Breast epithelium (tissue), 4 donors: ENCODE measurements around the gene ASIC3. TPM values are rescaled to one million over a fixed set of nuclear protein-coding genes. Genes with fewer than 3 reads are reported as not detected.

Source experiments
- DNase-seq, 2 donors: peaks; one replicate each; pipeline ENCODE4 v3.0.0-alpha.2; 2019; ENCODE audit warnings: low spot score in 2 of 2
- H3K27ac ChIP-seq, 2 donors: fragments of 200-600 bp; sonication (generic) in 1 of 2; one replicate each; pipeline ENCODE4 v1.5.1; 2016 to 2019; ENCODE audit warnings: mild to moderate bottlenecking in 1 of 2
- H3K27me3 ChIP-seq, 2 donors: fragments of 200-600 bp; sonication (generic) in 1 of 2; one replicate each; pipeline versions ENCODE4 v1.5.1 to v1.6.0; 2017 to 2019; ENCODE audit warnings: control low read depth in 1 of 2, mild to moderate bottlenecking in 1 of 2
- H3K36me3 ChIP-seq: fragments of 200-600 bp; one replicate; pipeline ENCODE4 v1.5.1; 2019
- H3K4me1 ChIP-seq, 2 donors: fragments of 200-600 bp; sonication (generic); one replicate each; pipeline ENCODE4 v1.5.1; 2016 to 2019; ENCODE audit warnings: control low read depth in 1 of 2
- H3K4me3 ChIP-seq, 3 donors: fragments of 200-600 bp; sonication (generic); 1 replicate in 2 of 3; 2 replicates in 1 of 3; pipeline ENCODE4 v1.5.1; 2016 to 2019; ENCODE audit warnings: mild to moderate bottlenecking in 3 of 3, moderate library complexity in 2 of 3
- H3K9me3 ChIP-seq, 2 donors: fragments of 200-600 bp; sonication (generic) in 1 of 2; one replicate each; pipeline ENCODE4 v1.5.1; 2016 to 2019; ENCODE audit warnings: control low read depth in 1 of 2
- CTCF ChIP-seq, 3 donors: fragments of 450-650 bp; IDR thresholded peaks; one replicate each; pipeline ENCODE4 v1.5.1; 2016 to 2017; ENCODE audit warnings: antibody characterized with exemption in 3 of 3, mild to moderate bottlenecking in 3 of 3, moderate library complexity in 3 of 3
- POLR2A ChIP-seq: fragments of 450-650 bp; IDR thresholded peaks from one replicate; pipeline ENCODE4 v1.6.1; 2016; ENCODE audit warnings: antibody characterized with exemption, mild to moderate bottlenecking, moderate library complexity
- POLR2AphosphoS5 ChIP-seq, 3 donors: sonication (generic); formaldehyde crosslinking; IDR thresholded peaks; one replicate each; pipeline ENCODE4 v1.6.1; 2017; ENCODE audit warnings: antibody characterized with exemption in 3 of 3
- intact Hi-C: fragments of 100-400 bp; cut with DNase I; formaldehyde crosslinking; loops from one replicate; pipeline ENCODE4 v1.15.1; 2023; ENCODE audit warnings: low total_unique reads
- total RNA-seq, 3 donors: library from RNA; depleted of rRNA; stranded (reverse); fragments of >200 nt; gene quantifications; one replicate each; pipeline ENCODE4 v1.1.0, GENCODE V29; 2016

ASIC3 gene
- total RNA-seq, 3 donors from 2014 or later, result 1.3 to 3.3 (median 2.3) TPM

- Histone ChIP-seq H3K36me3 (no peaks in the 10 kb centered on the region), H3K27me3 (no peaks in the 10 kb centered on the region), H3K27ac (peak overlapping the region; percentile 81 to 89), H3K4me1 (peaks cover 20 to 24% of the 10 kb centered on the region in 2 donors), H3K9me3 (no peaks in the 10 kb centered on the region), H3K4me3 (peak overlapping the region in 2 of 3 donors; percentile 86 to 98)
- TF ChIP-seq POLR2AphosphoS5 (IDR thresholded peaks at IDR 0.05) (no peak), POLR2A (no peak), CTCF (IDR thresholded peaks at IDR 0.05) (no peak)
- intact Hi-C loops, result no loop called here
- no peak for DNase-seq
Observed at GRCh38 chr7:151061213-151062110, 13.1 kb downstream of the ASIC3 start.

- Histone ChIP-seq H3K4me1 (peaks cover 20% of the 10 kb centered on the region in 2 donors), H3K4me3 (peak overlapping the region in 2 of 3 donors; percentile 40 to 64), H3K36me3 (no peaks in the 10 kb centered on the region), H3K9me3 (no peaks in the 10 kb centered on the region), H3K27me3 (no peaks in the 10 kb centered on the region), H3K27ac (peak overlapping the region; percentile 81 to 89)
- TF ChIP-seq POLR2A (no peak), CTCF (IDR thresholded peaks at IDR 0.05) (no peak)
- no peak for DNase-seq
- intact Hi-C loops, result no loop called here
Observed at GRCh38 chr7:151062111-151062398, 13.7 kb downstream of the ASIC3 start.

- intact Hi-C loops, result no loop called here
Observed at GRCh38 chr7:151062399-151063211, 14.3 kb downstream of the ASIC3 start.

GRCh38 chr7:151063212-151063561 is 14.9 kb downstream of the ASIC3 start:
- no peaks in the 10 kb centered on the region for H3K27me3 ChIP-seq
- no peaks in the 10 kb centered on the region for H3K9me3 ChIP-seq
- DNase-seq, result no peak
- intact Hi-C loops, result no loop called here
- H3K27ac ChIP-seq, result peak overlapping the region; percentile 81 to 89
- H3K4me3 ChIP-seq, result peak overlapping the region; percentile 29 to 64 (median 40)
- peaks cover 16 to 20% of the 10 kb centered on the region in 2 donors for H3K4me1 ChIP-seq
- peaks cover 9% of the 10 kb centered on the region for H3K36me3 ChIP-seq
- TF ChIP-seq CTCF (IDR thresholded peaks at IDR 0.05) (no peak), POLR2AphosphoS5 (IDR thresholded peaks at IDR 0.05) (peak in 1 of 3 donors; percentile 36)

More at GRCh38 chr7:151062399-151063211, 14.3 kb downstream of the ASIC3 start:
- no peak for DNase-seq
- TF ChIP-seq POLR2A (no peak), CTCF (IDR thresholded peaks at IDR 0.05) (no peak), POLR2AphosphoS5 (IDR thresholded peaks at IDR 0.05) (no peak)
- Histone ChIP-seq H3K9me3 (no peaks in the 10 kb centered on the region), H3K27ac (peak overlapping the region; percentile 81 to 89), H3K27me3 (no peaks in the 10 kb centered on the region), H3K36me3 (peaks cover 3% of the 10 kb centered on the region), H3K4me1 (peaks cover 16 to 20% of the 10 kb centered on the region in 2 donors), H3K4me3 (peak overlapping the region; percentile 29 to 64 (median 40))

GRCh38 chr7:151064454-151064853 is 16.1 kb downstream of the ASIC3 start:
- Histone ChIP-seq H3K4me3 (no peak overlapping the region), H3K27me3 (no peaks in the 10 kb centered on the region), H3K27ac (peak overlapping the region; percentile 81 to 89), H3K4me1 (peaks cover 12 to 20% of the 10 kb centered on the region in 2 donors), H3K9me3 (no peaks in the 10 kb centered on the region), H3K36me3 (peaks cover 12% of the 10 kb centered on the region)
- DNase-seq, result no peak
- intact Hi-C loops, result no loop called here
- no peak for TF ChIP-seq POLR2AphosphoS5 (IDR thresholded peaks at IDR 0.05)
- TF ChIP-seq CTCF (IDR thresholded peaks at IDR 0.05), result no peak
- no peak for TF ChIP-seq POLR2A
